SK-N-SH treated with all-trans-retinoic acid at 6 μM for 48 hours (cell line): ENCODE results near the gene COL24A1.
"Not testable (repeated sequence)": the region's sequence is repeated elsewhere in the genome, so short reads cannot be mapped to it uniquely, and the experiment has no call there.

ENCODE experiments used
- BACH2 ChIP-seq: fragments of 250-450 bp; sonication (Bioruptor Pico); IDR thresholded peaks from 2 replicates; pipeline ENCODE4 v1.9.0; 2021; ENCODE audit warnings: mild to moderate bottlenecking, borderline replicate concordance
- CREB5 ChIP-seq: fragments of 250-450 bp; sonication (Bioruptor Pico); IDR thresholded peaks from 2 replicates; pipeline ENCODE4 v1.5.1; 2020; ENCODE audit warnings: low read depth, mild to moderate bottlenecking, moderate library complexity
- CSDC2 ChIP-seq: fragments of 250-450 bp; sonication (Bioruptor Pico); IDR thresholded peaks from 2 replicates; pipeline ENCODE4 v1.5.0; 2020; ENCODE audit warnings: mild to moderate bottlenecking, moderate library complexity
- CSRNP3 ChIP-seq: fragments of 250-450 bp; sonication (Bioruptor Pico); IDR thresholded peaks from 2 replicates; pipeline ENCODE4 v1.5.1; 2021; ENCODE audit warnings: mild to moderate bottlenecking, moderate library complexity
- ZFP3 ChIP-seq: fragments of 250-450 bp; sonication (Bioruptor Pico); IDR thresholded peaks from 2 replicates; pipeline ENCODE4 v1.5.0; 2020; ENCODE audit warnings: mild to moderate bottlenecking, moderate library complexity
- ZFP30 ChIP-seq: fragments of 450-650 bp; formaldehyde crosslinking; IDR thresholded peaks from 2 replicates; pipeline ENCODE4 v1.5.0; 2022; ENCODE audit warnings: mild to moderate bottlenecking, moderate library complexity
- TF ChIP-seq, protein P1 (sequence below): fragments of 250-450 bp; sonication (Bioruptor Pico); IDR thresholded peaks from 2 replicates; pipeline ENCODE4 v1.8.0; 2020; ENCODE audit warnings: mild to moderate bottlenecking, moderate library complexity, borderline replicate concordance
- TF ChIP-seq, protein P2 (sequence below): fragments of 250-450 bp; sonication (Bioruptor Pico); IDR thresholded peaks from 2 replicates; pipeline ENCODE4 v1.8.0; 2021; ENCODE audit warnings: low read depth, mild to moderate bottlenecking, moderate library complexity, borderline replicate concordance

DNA sequence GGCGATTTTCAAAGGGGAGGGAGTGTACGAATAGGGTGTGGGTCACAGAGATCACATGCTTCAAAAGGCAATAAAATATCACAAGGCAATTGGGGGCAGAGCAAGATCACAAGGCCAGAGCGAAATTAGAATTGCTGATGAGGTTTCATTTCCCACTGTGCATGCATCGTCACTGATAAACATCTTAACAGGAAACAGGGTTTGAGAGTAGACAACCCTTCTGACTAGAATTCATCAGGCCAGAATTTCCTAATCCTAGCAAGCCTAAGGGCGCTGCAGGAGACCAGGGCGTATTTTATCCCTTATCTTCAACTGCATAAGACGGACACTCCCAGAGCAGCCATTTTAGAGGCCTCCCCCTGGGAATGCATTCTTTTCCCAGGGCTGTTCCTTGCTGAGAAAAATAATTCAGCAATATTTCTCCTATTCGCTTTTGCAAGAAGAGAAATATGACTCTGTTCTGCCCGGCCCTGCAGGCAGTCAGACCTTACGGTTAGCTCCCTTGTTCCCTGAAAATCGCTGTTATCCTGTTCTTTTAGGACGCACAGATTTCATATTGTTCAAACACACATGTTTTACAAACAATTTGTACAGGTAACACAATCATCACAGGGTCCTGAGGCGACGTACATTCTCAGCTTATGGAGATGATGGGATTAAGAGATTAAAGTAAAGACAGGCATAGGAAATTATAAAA lies 442.0 kb downstream of the COL24A1 start:
- TF ChIP-seq, protein P1, sequence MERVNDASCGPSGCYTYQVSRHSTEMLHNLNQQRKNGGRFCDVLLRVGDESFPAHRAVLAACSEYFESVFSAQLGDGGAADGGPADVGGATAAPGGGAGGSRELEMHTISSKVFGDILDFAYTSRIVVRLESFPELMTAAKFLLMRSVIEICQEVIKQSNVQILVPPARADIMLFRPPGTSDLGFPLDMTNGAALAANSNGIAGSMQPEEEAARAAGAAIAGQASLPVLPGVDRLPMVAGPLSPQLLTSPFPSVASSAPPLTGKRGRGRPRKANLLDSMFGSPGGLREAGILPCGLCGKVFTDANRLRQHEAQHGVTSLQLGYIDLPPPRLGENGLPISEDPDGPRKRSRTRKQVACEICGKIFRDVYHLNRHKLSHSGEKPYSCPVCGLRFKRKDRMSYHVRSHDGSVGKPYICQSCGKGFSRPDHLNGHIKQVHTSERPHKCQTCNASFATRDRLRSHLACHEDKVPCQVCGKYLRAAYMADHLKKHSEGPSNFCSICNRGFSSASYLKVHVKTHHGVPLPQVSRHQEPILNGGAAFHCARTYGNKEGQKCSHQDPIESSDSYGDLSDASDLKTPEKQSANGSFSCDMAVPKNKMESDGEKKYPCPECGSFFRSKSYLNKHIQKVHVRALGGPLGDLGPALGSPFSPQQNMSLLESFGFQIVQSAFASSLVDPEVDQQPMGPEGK (CRISPR knock-in tag): not testable (repeated sequence)
- TF ChIP-seq ZFP30; CSRNP3 (CRISPR knock-in tag); ZFP3; CSDC2 (CRISPR knock-in tag); BACH2 (CRISPR knock-in tag); CREB5 (CRISPR knock-in tag): not testable (repeated sequence)
- TF ChIP-seq, protein P2, sequence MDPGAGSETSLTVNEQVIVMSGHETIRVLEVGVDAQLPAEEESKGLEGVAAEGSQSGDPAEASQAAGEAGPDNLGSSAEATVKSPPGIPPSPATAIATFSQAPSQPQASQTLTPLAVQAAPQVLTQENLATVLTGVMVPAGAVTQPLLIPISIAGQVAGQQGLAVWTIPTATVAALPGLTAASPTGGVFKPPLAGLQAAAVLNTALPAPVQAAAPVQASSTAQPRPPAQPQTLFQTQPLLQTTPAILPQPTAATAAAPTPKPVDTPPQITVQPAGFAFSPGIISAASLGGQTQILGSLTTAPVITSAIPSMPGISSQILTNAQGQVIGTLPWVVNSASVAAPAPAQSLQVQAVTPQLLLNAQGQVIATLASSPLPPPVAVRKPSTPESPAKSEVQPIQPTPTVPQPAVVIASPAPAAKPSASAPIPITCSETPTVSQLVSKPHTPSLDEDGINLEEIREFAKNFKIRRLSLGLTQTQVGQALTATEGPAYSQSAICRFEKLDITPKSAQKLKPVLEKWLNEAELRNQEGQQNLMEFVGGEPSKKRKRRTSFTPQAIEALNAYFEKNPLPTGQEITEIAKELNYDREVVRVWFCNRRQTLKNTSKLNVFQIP (CRISPR knock-in tag): not testable (repeated sequence)
